CD4-positive, alpha-beta T cell treated with Interleukin-6 at 100 ng/mL for 8 hours (primary cell): ENCODE data around the gene COLEC12.
"Not testable (repeated sequence)": the region's sequence is repeated elsewhere in the genome, so short reads cannot be mapped to it uniquely, and the experiment has no call there.

Experiments used
- DNase-seq: peaks from one replicate; pipeline ENCODE4 v3.0.0-alpha.2; 2020; ENCODE audit warnings: mixed read lengths, low spot score

Gene COLEC12

GRCh38 chr18:407626-408224 is 92.8 kb downstream of the COLEC12 start:
- no peak for DNase-seq

- DNase-seq = no peak
These were observed 93.3 kb downstream of the COLEC12 start for GRCh38 chr18:407191-407590.

- DNase-seq = no peak
These were observed 93.8 kb downstream of the COLEC12 start for GRCh38 chr18:406677-407076.

GRCh38 chr18:405006-405405 is 95.5 kb downstream of the COLEC12 start:
- not testable (repeated sequence) for DNase-seq

- no peak for DNase-seq
These were observed 96.4 kb downstream of the COLEC12 start for GRCh38 chr18:404061-404636.

- DNase-seq = no peak
These were observed 98.4 kb downstream of the COLEC12 start for GRCh38 chr18:402129-402528.

- DNase-seq = no peak
These were observed 100.0 kb downstream of the COLEC12 start for GRCh38 chr18:400456-400855.

GRCh38 chr18:399631-400135 is 100.8 kb downstream of the COLEC12 start:
- no peak for DNase-seq

- DNase-seq = no peak
These were observed 101.4 kb downstream of the COLEC12 start for GRCh38 chr18:398935-399630.

GRCh38 chr18:396556-396955 is 103.9 kb downstream of the COLEC12 start:
- no peak for DNase-seq

- DNase-seq = no peak
These were observed 104.3 kb downstream of the COLEC12 start for GRCh38 chr18:396251-396555.

- DNase-seq = no peak
These were observed 104.8 kb downstream of the COLEC12 start for GRCh38 chr18:395456-396250.

GRCh38 chr18:394987-395362 is 105.5 kb downstream of the COLEC12 start:
- no peak for DNase-seq

- DNase-seq = no peak
These were observed 106.1 kb downstream of the COLEC12 start for GRCh38 chr18:394262-394986.

- no peak for DNase-seq
These were observed 106.9 kb downstream of the COLEC12 start for GRCh38 chr18:393574-393957.

- no peak for DNase-seq
These were observed 107.5 kb downstream of the COLEC12 start for GRCh38 chr18:392928-393573.

- no peak for DNase-seq
These were observed 109.6 kb downstream of the COLEC12 start for GRCh38 chr18:390741-391478.

GRCh38 chr18:389658-390357 is 110.7 kb downstream of the COLEC12 start:
- DNase-seq = no peak

- DNase-seq = no peak
These were observed 112.3 kb downstream of the COLEC12 start for GRCh38 chr18:388200-388599.

GRCh38 chr18:386994-387393 is 113.5 kb downstream of the COLEC12 start:
- no peak for DNase-seq
